Measurements from ENCODE around the gene APBA1. TPM values are rescaled to one million over a fixed set of nuclear protein-coding genes. Genes with fewer than 3 reads are reported as not detected.

Gene APBA1
- total RNA-seq, 5 donors from 2014 or later (not counting 1 experiment from before 2014, with no cell fraction given): 0.51 to 1.8 (median 0.78) TPM

DNA sequence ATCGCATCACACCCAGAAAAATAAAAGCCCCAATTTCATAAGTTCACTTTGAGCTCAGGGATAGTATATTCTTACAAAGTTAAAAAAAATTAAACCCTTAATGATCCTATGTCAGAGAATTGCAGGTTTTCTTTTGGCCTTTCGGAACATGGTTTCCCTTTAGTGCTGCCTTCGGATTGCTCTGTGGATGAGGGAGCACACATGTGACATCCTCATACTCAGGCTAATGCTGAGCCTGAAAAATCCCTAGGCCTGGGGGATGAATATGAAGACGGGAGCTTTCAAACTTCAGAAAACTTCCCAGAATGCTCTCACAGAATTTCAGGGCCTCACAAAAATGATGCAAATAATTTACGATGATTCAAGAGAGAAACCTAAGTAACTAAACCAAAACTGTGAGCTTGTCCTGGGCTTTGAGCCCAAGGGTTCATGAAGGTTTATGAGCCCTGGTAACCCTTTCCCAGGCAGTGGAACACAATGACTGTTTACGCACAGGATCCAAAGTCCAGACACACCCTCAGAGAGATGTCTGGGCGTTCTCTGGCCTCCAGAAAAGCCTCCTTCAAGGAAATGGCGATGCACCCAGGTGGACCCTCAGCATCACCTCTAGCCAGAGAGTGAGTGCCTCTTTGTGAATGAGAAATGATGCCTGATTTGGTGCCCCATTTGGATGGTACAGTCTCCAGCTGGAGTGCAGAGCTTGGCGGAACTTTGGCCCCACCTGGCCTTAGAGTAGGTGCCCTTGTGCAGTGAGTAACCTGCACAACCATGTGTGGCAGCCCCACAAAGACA, 201.8 kb downstream of the APBA1 start:
- CTCF ChIA-PET: no interaction called here
- H3K4me1 Mint-ChIP-seq: peaks cover 14 to 16% (median 15%) of the 10 kb centered on the region in 3 donors
- 84% methylated on average over 5 of the region's 9 CpGs for WGBS (ENCODE audit: insufficient coverage)

DNA sequence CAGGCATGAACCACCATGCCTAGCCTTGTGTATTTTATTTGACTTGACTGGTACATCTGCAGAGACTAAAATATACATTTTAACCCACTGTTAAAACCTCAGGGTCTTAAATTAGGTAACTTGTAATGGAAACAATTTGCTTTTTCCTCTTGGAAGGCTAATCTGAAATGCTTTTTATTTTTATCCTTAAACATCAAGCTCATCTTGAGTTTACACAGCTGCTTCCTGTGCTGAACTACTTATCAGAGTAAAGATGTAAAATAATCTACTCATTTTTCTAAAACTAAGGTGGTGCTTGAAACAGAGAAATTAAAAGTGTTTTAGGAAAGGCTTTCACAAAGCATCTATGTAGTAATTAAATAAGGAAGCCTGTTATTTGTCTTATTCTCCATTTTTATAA, 203.0 kb downstream of the APBA1 start:
- POLR2A ChIA-PET: no interaction called here

More for the DNA sequence above, 201.8 kb downstream of the APBA1 start:
- Mint-ChIP-seq H3K27me3 (no peaks in the 10 kb centered on the region), H3K36me3 (peaks cover 7% of the 10 kb centered on the region), H3K9me3 (no peaks in the 10 kb centered on the region), H3K4me3 (no peak overlapping the region), H3K27ac (no peak overlapping the region)
- no peak for DNase-seq
- H3K36me3 ChIP-seq (ENCODE audit: control insufficient read depth in 2 of 2, extremely low read depth in 1 of 2, insufficient read depth in 1 of 2, low read length in 1 of 2): no peaks in the 10 kb centered on the region
- no peak overlapping the region for H3K27ac ChIP-seq (ENCODE audit: low read length)
- H3K4me3 ChIP-seq (ENCODE audit: control insufficient read depth in 1 of 2, extremely low read depth in 1 of 2, low read length in 1 of 2): no peak overlapping the region
- H3K9me3 ChIP-seq: no peaks in the 10 kb centered on the region
- POLR2A ChIA-PET: interaction anchor here in 1 of 2 donors (0.7 kb wide), 1 partner anchor 22 kb away, joined by 3 read pairs; no protein-coding TSS in a partner anchor
- peaks cover 7 to 10% of the 10 kb centered on the region in 2 experiments for H3K4me1 ChIP-seq (ENCODE audit: control insufficient read depth in 1 of 2, extremely low read depth in 1 of 2, insufficient read depth in 2 of 2, low read length in 2 of 2)
- ATAC-seq (replicated peaks in 1 of 4): no peak
- H3K27me3 ChIP-seq (replicated peaks in 1 of 2; ENCODE audit: control insufficient read depth in 2 of 2, extremely low read depth in 1 of 2, insufficient read depth in 2 of 2, low read length in 1 of 2): no peaks in the 10 kb centered on the region

DNA sequence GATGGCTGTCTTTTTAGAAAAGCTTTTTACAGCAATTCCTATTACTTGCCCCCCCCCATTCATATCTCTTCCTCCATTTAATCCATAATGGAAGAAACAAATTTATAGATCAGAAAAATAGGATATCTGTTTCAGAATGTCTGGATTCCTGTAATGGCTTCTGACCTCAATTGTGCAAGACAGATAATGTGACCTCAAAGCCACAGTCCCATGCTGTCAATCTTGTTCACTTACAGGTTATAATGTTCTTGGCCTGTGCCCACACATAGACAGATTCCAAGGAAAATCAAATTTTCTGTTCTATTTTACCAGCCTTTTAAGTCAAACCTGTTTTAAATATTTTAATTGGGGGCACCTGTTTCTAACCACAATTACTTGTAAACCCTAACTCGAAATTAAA, 203.8 kb downstream of the APBA1 start:
- Histone ChIP-seq H3K9me3 (no peaks in the 10 kb centered on the region), H3K4me1 (ENCODE audit: control insufficient read depth in 1 of 2, extremely low read depth in 1 of 2, insufficient read depth in 2 of 2, low read length in 2 of 2) (no peaks in the 10 kb centered on the region), H3K27ac (ENCODE audit: low read length) (no peak overlapping the region), H3K4me3 (ENCODE audit: control insufficient read depth in 1 of 2, extremely low read depth in 1 of 2, low read length in 1 of 2) (no peak overlapping the region), H3K27me3 (replicated peaks in 1 of 2; ENCODE audit: control insufficient read depth in 2 of 2, extremely low read depth in 1 of 2, insufficient read depth in 2 of 2, low read length in 1 of 2) (no peaks in the 10 kb centered on the region), H3K36me3 (ENCODE audit: control insufficient read depth in 2 of 2, extremely low read depth in 1 of 2, insufficient read depth in 1 of 2, low read length in 1 of 2) (no peaks in the 10 kb centered on the region)
- Mint-ChIP-seq H3K27me3 (no peaks in the 10 kb centered on the region), H3K36me3 (peaks cover 7% of the 10 kb centered on the region), H3K4me1 (no peaks in the 10 kb centered on the region), H3K4me3 (no peak overlapping the region), H3K9me3 (no peaks in the 10 kb centered on the region), H3K27ac (no peak overlapping the region)
- CTCF ChIA-PET: no interaction called here
- no peak for DNase-seq
- ATAC-seq (replicated peaks in 1 of 4): no peak
- POLR2A ChIA-PET: no interaction called here
- no CpG with 5 or more reads among the region's 1 CpG for WGBS (ENCODE audit: insufficient coverage)

More for the DNA sequence above, 203.0 kb downstream of the APBA1 start:
- H3K27ac Mint-ChIP-seq: no peak overlapping the region
- H3K27me3 Mint-ChIP-seq: no peaks in the 10 kb centered on the region
- no peak overlapping the region for H3K4me3 Mint-ChIP-seq
- Histone ChIP-seq H3K36me3 (ENCODE audit: control insufficient read depth in 2 of 2, extremely low read depth in 1 of 2, insufficient read depth in 1 of 2, low read length in 1 of 2) (no peaks in the 10 kb centered on the region), H3K4me1 (ENCODE audit: control insufficient read depth in 1 of 2, extremely low read depth in 1 of 2, insufficient read depth in 2 of 2, low read length in 2 of 2) (no peaks in the 10 kb centered on the region), H3K27me3 (replicated peaks in 1 of 2; ENCODE audit: control insufficient read depth in 2 of 2, extremely low read depth in 1 of 2, insufficient read depth in 2 of 2, low read length in 1 of 2) (no peaks in the 10 kb centered on the region), H3K4me3 (ENCODE audit: control insufficient read depth in 1 of 2, extremely low read depth in 1 of 2, low read length in 1 of 2) (no peak overlapping the region), H3K9me3 (no peaks in the 10 kb centered on the region), H3K27ac (ENCODE audit: low read length) (no peak overlapping the region)
- no peak for ATAC-seq (replicated peaks in 1 of 4)
- peaks cover 7% of the 10 kb centered on the region for H3K36me3 Mint-ChIP-seq
- CTCF ChIA-PET: no interaction called here
- H3K4me1 Mint-ChIP-seq: peaks cover 1 to 3% (median 3%) of the 10 kb centered on the region in 3 donors
- DNase-seq: no peak
- H3K9me3 Mint-ChIP-seq: no peaks in the 10 kb centered on the region

DNA sequence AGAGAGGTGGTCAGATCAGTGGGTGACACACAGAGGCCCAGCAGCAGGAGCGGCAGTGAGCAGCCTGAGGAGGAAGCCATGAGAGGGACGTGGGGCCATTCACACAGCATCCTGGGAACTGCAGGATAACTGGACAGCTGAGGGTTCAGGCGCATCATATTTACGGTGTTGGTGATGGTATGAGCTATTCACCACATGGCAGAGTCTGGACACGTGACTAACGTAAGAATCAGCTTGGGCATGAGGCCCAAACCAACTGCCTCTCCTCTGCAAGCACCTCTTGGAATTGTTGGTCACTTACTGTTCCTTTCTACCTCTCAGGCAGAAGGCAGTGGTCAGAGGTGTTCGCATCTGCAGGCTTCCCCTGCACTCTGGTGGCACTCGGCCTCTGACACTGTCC, 206.0 kb downstream of the APBA1 start:
- H3K4me3 Mint-ChIP-seq: no peak overlapping the region
- no peaks in the 10 kb centered on the region for H3K9me3 ChIP-seq
- WGBS (ENCODE audit: insufficient coverage): 88% methylated on average over 7 of the region's 8 CpGs
- no peak overlapping the region for H3K27ac ChIP-seq (ENCODE audit: low read length)
- no peaks in the 10 kb centered on the region for H3K4me1 ChIP-seq (ENCODE audit: control insufficient read depth in 1 of 2, extremely low read depth in 1 of 2, insufficient read depth in 2 of 2, low read length in 2 of 2)
- no peaks in the 10 kb centered on the region for H3K9me3 Mint-ChIP-seq
- H3K27ac Mint-ChIP-seq: no peak overlapping the region
- ATAC-seq (replicated peaks in 1 of 4) (no peak), DNase-seq (no peak)
- H3K36me3 ChIP-seq (ENCODE audit: control insufficient read depth in 2 of 2, extremely low read depth in 1 of 2, insufficient read depth in 1 of 2, low read length in 1 of 2): no peaks in the 10 kb centered on the region
- H3K4me3 ChIP-seq (ENCODE audit: control insufficient read depth in 1 of 2, extremely low read depth in 1 of 2, low read length in 1 of 2): no peak overlapping the region
- POLR2A ChIA-PET: interaction anchor here in 1 of 2 donors (0.6 kb wide), 1 partner anchor 70 kb away, joined by 3 read pairs; no protein-coding TSS in a partner anchor
- no peaks in the 10 kb centered on the region for H3K4me1 Mint-ChIP-seq
- peaks cover 7% of the 10 kb centered on the region for H3K36me3 Mint-ChIP-seq
- H3K27me3 Mint-ChIP-seq: no peaks in the 10 kb centered on the region
- H3K27me3 ChIP-seq (replicated peaks in 1 of 2; ENCODE audit: control insufficient read depth in 2 of 2, extremely low read depth in 1 of 2, insufficient read depth in 2 of 2, low read length in 1 of 2): no peaks in the 10 kb centered on the region
- CTCF ChIA-PET: no interaction called here

GRCh38 chr9:69465473-69465872, 206.7 kb downstream of the APBA1 start:
- DNase-seq: no peak
- Histone ChIP-seq H3K36me3 (ENCODE audit: control insufficient read depth in 2 of 2, extremely low read depth in 1 of 2, insufficient read depth in 1 of 2, low read length in 1 of 2) (no peaks in the 10 kb centered on the region), H3K27me3 (replicated peaks in 1 of 2; ENCODE audit: control insufficient read depth in 2 of 2, extremely low read depth in 1 of 2, insufficient read depth in 2 of 2, low read length in 1 of 2) (no peaks in the 10 kb centered on the region), H3K4me1 (ENCODE audit: control insufficient read depth in 1 of 2, extremely low read depth in 1 of 2, insufficient read depth in 2 of 2, low read length in 2 of 2) (no peaks in the 10 kb centered on the region), H3K9me3 (no peaks in the 10 kb centered on the region), H3K27ac (ENCODE audit: low read length) (no peak overlapping the region), H3K4me3 (ENCODE audit: control insufficient read depth in 1 of 2, extremely low read depth in 1 of 2, low read length in 1 of 2) (no peak overlapping the region)
- Mint-ChIP-seq H3K9me3 (no peaks in the 10 kb centered on the region), H3K27ac (no peak overlapping the region), H3K27me3 (no peaks in the 10 kb centered on the region), H3K4me3 (no peak overlapping the region), H3K4me1 (no peaks in the 10 kb centered on the region), H3K36me3 (peaks cover 7% of the 10 kb centered on the region)
- ChIA-PET POLR2A (interaction anchor here in 1 of 2 donors (0.6 kb wide), 1 partner anchor 70 kb away, joined by 3 read pairs; no protein-coding TSS in a partner anchor), CTCF (no interaction called here)
- WGBS (ENCODE audit: insufficient coverage): 54% methylated on average over 1 of the region's 3 CpGs
- ATAC-seq (replicated peaks in 1 of 4): no peak

- POLR2A ChIA-PET: no interaction called here
- Histone ChIP-seq H3K4me3 (ENCODE audit: control insufficient read depth in 1 of 2, extremely low read depth in 1 of 2, low read length in 1 of 2) (no peak overlapping the region), H3K4me1 (ENCODE audit: control insufficient read depth in 1 of 2, extremely low read depth in 1 of 2, insufficient read depth in 2 of 2, low read length in 2 of 2) (no peaks in the 10 kb centered on the region), H3K27me3 (replicated peaks in 1 of 2; ENCODE audit: control insufficient read depth in 2 of 2, extremely low read depth in 1 of 2, insufficient read depth in 2 of 2, low read length in 1 of 2) (no peaks in the 10 kb centered on the region), H3K27ac (ENCODE audit: low read length) (no peak overlapping the region), H3K9me3 (no peaks in the 10 kb centered on the region), H3K36me3 (ENCODE audit: control insufficient read depth in 2 of 2, extremely low read depth in 1 of 2, insufficient read depth in 1 of 2, low read length in 1 of 2) (no peaks in the 10 kb centered on the region)
- H3K27me3 Mint-ChIP-seq: no peaks in the 10 kb centered on the region
- CTCF ChIA-PET: no interaction called here
- ATAC-seq (replicated peaks in 1 of 4) (no peak), DNase-seq (no peak)
- H3K9me3 Mint-ChIP-seq: no peaks in the 10 kb centered on the region
- H3K4me1 Mint-ChIP-seq: no peaks in the 10 kb centered on the region
- no peak overlapping the region for H3K27ac Mint-ChIP-seq
- no peak overlapping the region for H3K4me3 Mint-ChIP-seq
- WGBS (ENCODE audit: insufficient coverage): 74% methylated on average over 4 of the region's 11 CpGs
- H3K36me3 Mint-ChIP-seq: peaks cover 7% of the 10 kb centered on the region
These were observed 208.6 kb downstream of the APBA1 start for GRCh38 chr9:69463497-69464068.

Measured in T-cell (primary cell).